ENCODE measurements around the gene MVK.

DNA sequence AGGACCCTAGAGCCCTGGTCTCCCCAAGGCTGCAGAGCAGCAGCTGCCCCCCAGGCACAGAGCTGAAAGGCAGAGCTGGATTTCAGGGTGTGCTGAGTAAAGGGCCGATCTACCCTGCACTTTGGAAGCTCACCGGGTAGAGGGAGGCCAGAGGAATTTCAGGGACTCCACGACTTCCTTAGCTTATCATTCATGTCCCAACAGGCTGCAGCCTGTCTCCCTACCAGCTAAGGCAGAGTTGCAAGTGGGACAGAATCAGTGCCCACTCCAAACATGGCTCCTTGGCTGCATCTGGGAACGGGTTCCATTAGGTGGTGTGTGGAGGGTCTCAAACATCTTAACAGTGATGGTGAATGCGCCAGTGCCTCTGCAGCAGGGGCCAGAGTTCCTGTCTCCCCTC is 27.8 kb upstream of the MVK start:
- TF ChIP-seq, protein P1, sequence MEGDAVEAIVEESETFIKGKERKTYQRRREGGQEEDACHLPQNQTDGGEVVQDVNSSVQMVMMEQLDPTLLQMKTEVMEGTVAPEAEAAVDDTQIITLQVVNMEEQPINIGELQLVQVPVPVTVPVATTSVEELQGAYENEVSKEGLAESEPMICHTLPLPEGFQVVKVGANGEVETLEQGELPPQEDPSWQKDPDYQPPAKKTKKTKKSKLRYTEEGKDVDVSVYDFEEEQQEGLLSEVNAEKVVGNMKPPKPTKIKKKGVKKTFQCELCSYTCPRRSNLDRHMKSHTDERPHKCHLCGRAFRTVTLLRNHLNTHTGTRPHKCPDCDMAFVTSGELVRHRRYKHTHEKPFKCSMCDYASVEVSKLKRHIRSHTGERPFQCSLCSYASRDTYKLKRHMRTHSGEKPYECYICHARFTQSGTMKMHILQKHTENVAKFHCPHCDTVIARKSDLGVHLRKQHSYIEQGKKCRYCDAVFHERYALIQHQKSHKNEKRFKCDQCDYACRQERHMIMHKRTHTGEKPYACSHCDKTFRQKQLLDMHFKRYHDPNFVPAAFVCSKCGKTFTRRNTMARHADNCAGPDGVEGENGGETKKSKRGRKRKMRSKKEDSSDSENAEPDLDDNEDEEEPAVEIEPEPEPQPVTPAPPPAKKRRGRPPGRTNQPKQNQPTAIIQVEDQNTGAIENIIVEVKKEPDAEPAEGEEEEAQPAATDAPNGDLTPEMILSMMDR (IDR thresholded peaks at IDR 0.05; ENCODE audit: insufficient read depth, low read length, poor library complexity, severe bottlenecking): no peak
- no peak for TF ChIP-seq EZH2phosphoT487 (conservative IDR thresholded peaks at IDR 0.05; ENCODE audit: low read length)
